Naive thymus-derived CD4-positive, alpha-beta T cell (primary cell): Measurements from ENCODE around the gene RANBP3L. TPM values are rescaled to one million over a fixed set of nuclear protein-coding genes. Genes with fewer than 3 reads are reported as not detected.
"Not testable (repeated sequence)": the region's sequence is repeated elsewhere in the genome, so short reads cannot be mapped to it uniquely, and the experiment has no call there.

ENCODE experiments used
- ATAC-seq: fragments of 150-1000 bp; cut with Tn5 transposase; 2 replicates; pipeline ENCODE4 v1.10.0; 2021; ENCODE audit warnings: mild to moderate bottlenecking, moderate library complexity
- CTCF ChIA-PET: fragments of 350-600 bp; sonication (Branson Sonifier 250); formaldehyde crosslinking; loops from one replicate; lab custom pipeline; 2021; ENCODE audit warnings: antibody characterized with exemption; lab: Charles Lee
- POLR2A ChIA-PET: fragments of 350-600 bp; sonication (Branson Sonifier 250); formaldehyde crosslinking; loops from one replicate; lab custom pipeline; 2021; ENCODE audit warnings: antibody characterized with exemption, inconsistent platforms; lab: Charles Lee
- DNase-seq, 9 donors: peaks; one replicate each; pipeline versions ENCODE4 v3.0.0 to v3.0.0-alpha.2; 2020 to 2022; ENCODE audit warnings: mixed read lengths in 1 of 9
- H3K27ac ChIP-seq: one replicate; pipeline ENCODE4 v1.7.0; 2013; ENCODE audit warnings: mild to moderate bottlenecking, low read depth, low read length, moderate library complexity
- H3K27me3 ChIP-seq, 2 donors: one replicate each; pipeline ENCODE4 v1.7.0; 2013; ENCODE audit warnings: low read length in 2 of 2, mild to moderate bottlenecking in 2 of 2, moderate library complexity in 2 of 2; ENCODE audit not compliant: control insufficient read depth in 2 of 2, insufficient read depth in 2 of 2
- H3K36me3 ChIP-seq, 3 experiments: 1 replicate in 2 of 3; 2 replicates in 1 of 3; pipeline ENCODE4 v1.7.0; 2013; ENCODE audit warnings: low read length in 3 of 3, mild to moderate bottlenecking in 3 of 3, moderate library complexity in 1 of 3; ENCODE audit not compliant: insufficient read depth in 3 of 3, control insufficient read depth in 2 of 3
- H3K4me1 ChIP-seq, 2 donors: one replicate each; pipeline ENCODE4 v1.7.0; 2013; ENCODE audit warnings: low read length in 2 of 2, mild to moderate bottlenecking in 2 of 2, moderate library complexity in 1 of 2; ENCODE audit not compliant: control insufficient read depth in 2 of 2, insufficient read depth in 2 of 2
- H3K4me3 ChIP-seq: 2 replicates; pipeline ENCODE4 v1.7.0; 2013; ENCODE audit warnings: mild to moderate bottlenecking, low read length
- H3K9me3 ChIP-seq, 3 experiments: 1 replicate in 2 of 3; 2 replicates in 1 of 3; pipeline ENCODE4 v1.7.0; 2013; ENCODE audit warnings: low read length in 3 of 3; ENCODE audit not compliant: control insufficient read depth in 2 of 3
- H3K27ac Mint-ChIP-seq, 9 donors: one replicate each; pipeline ENCODE4 v1.8.0; 2020 to 2022; ENCODE audit warnings: mixed read lengths in 9 of 9, mild to moderate bottlenecking in 8 of 9, moderate library complexity in 5 of 9, inconsistent platforms in 2 of 9
- H3K27me3 Mint-ChIP-seq, 5 donors: one replicate each; pipeline ENCODE4 v1.8.0; 2021 to 2022; ENCODE audit warnings: mixed read lengths in 5 of 5, mild to moderate bottlenecking in 1 of 5
- H3K36me3 Mint-ChIP-seq, 5 donors: one replicate each; pipeline ENCODE4 v1.8.0; 2020 to 2022; ENCODE audit warnings: mixed read lengths in 5 of 5, mild to moderate bottlenecking in 3 of 5, inconsistent platforms in 1 of 5
- H3K4me1 Mint-ChIP-seq, 7 donors: one replicate each; pipeline ENCODE4 v1.8.0; 2020 to 2022; ENCODE audit warnings: mixed read lengths in 7 of 7, mild to moderate bottlenecking in 3 of 7, inconsistent platforms in 1 of 7
- H3K4me3 Mint-ChIP-seq, 10 donors: one replicate each; pipeline ENCODE4 v1.8.0; 2020 to 2022; ENCODE audit warnings: mild to moderate bottlenecking in 10 of 10, mixed read lengths in 10 of 10, moderate library complexity in 6 of 10, inconsistent platforms in 2 of 10
- H3K9me3 Mint-ChIP-seq, 11 donors: one replicate each; pipeline ENCODE4 v1.8.0; 2020 to 2022; ENCODE audit warnings: mixed read lengths in 11 of 11, mild to moderate bottlenecking in 4 of 11, inconsistent platforms in 1 of 11, moderate library complexity in 1 of 11
- intact Hi-C, 2 donors: fragments of 100-400 bp; cut with micrococcal nuclease; formaldehyde crosslinking; loops; one replicate each; pipeline ENCODE4 v1.15.1; 2023
- polyA plus RNA-seq, 2 donors: library from polyadenylated mRNA; unstranded; fragments of 300-500 nt; fragmentation: Illumina TruSeq; gene quantifications; one replicate each; pipeline ENCODE4 v1.2.3, GENCODE V29; 2021
- total RNA-seq, 6 experiments: library from RNA in 5 of 6; stranded (reverse) in 5 of 6; gene quantifications; 1 replicate in 5 of 6; 2 replicates in 1 of 6; pipeline ENCODE4 v1.2.3 and lab custom pipeline; 2021 to 2026

RANBP3L gene, protein sequence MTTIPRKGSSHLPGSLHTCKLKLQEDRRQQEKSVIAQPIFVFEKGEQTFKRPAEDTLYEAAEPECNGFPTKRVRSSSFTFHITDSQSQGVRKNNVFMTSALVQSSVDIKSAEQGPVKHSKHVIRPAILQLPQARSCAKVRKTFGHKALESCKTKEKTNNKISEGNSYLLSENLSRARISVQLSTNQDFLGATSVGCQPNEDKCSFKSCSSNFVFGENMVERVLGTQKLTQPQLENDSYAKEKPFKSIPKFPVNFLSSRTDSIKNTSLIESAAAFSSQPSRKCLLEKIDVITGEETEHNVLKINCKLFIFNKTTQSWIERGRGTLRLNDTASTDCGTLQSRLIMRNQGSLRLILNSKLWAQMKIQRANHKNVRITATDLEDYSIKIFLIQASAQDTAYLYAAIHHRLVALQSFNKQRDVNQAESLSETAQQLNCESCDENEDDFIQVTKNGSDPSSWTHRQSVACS
- total RNA-seq (not detected), polyA plus RNA-seq (not detected), total RNA-seq (lab: John Stamatoyannopoulos, UW) (not detected)

DNA sequence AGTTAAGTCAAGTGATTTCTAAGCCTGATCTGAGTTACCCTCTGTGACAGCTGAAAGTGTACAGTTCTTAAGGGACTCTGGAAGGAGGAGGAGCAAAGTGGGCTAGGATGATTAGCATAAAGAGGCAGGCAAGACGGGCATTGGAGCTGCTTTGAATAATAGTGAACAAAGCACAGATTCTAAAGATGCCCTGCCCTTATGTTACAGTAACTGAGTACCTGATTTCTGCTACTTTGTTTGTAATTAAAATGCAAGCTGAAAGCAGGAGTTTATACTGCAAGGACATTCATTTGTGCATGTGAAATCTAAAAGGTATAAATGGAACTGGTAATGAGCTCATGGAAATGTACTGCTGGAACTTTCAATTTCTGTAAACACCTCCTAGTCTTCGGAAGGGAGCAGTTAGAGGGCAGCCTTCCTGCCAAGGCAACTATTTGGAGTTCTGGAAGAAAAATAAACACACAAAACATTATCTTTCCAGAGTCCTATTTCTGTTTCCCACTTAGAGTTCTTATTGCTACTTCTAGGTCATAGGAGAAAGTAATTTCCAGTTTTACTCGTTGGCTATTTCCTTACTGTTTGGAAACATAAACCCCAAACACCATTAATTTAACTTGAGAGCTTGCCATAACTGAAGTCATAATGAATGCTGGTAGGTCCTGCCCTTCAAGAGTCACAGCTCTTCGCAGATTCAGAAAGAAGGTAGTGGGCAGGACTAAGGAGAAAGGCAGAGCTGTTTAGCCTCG, at the start of gene RANBP3L:
Gene RANBP3L (minus strand): TSS at position 45 of the 746 bp plus-strand sequence. CDS start 486 bp downstream, outside the sequence.
- Mint-ChIP-seq H3K9me3 (no peaks in the 10 kb centered on the region), H3K27ac (peak within 1 kb of the TSS in 1 of 9 donors; percentile 52), H3K36me3 (no peaks in the 10 kb centered on the region), H3K4me1 (peaks cover 0 to 12% (median 6%) of the 10 kb centered on the region in 7 donors), H3K27me3 (peaks cover 2 to 29% (median 11%) of the 10 kb centered on the region in 5 donors), H3K4me3 (peak within 1 kb of the TSS in 5 of 10 donors; percentile 2 to 22 (median 8))
- Histone ChIP-seq H3K27me3 (no peaks in the 10 kb centered on the region), H3K9me3 (no peaks in the 10 kb centered on the region), H3K4me3 (no peak within 1 kb of the TSS), H3K27ac (no peak within 1 kb of the TSS), H3K36me3 (no peaks in the 10 kb centered on the region), H3K4me1 (no peaks in the 10 kb centered on the region)
- POLR2A ChIA-PET: no interaction called here
- ATAC-seq: no peak
- CTCF ChIA-PET: no interaction called here
- peak in 1 of 9 donors; percentile 7 for DNase-seq
- intact Hi-C loops: loop anchor here in 1 of 2 donors (10.0 kb wide), 1 partner anchor 87 kb away; no protein-coding TSS in a partner anchor

DNA sequence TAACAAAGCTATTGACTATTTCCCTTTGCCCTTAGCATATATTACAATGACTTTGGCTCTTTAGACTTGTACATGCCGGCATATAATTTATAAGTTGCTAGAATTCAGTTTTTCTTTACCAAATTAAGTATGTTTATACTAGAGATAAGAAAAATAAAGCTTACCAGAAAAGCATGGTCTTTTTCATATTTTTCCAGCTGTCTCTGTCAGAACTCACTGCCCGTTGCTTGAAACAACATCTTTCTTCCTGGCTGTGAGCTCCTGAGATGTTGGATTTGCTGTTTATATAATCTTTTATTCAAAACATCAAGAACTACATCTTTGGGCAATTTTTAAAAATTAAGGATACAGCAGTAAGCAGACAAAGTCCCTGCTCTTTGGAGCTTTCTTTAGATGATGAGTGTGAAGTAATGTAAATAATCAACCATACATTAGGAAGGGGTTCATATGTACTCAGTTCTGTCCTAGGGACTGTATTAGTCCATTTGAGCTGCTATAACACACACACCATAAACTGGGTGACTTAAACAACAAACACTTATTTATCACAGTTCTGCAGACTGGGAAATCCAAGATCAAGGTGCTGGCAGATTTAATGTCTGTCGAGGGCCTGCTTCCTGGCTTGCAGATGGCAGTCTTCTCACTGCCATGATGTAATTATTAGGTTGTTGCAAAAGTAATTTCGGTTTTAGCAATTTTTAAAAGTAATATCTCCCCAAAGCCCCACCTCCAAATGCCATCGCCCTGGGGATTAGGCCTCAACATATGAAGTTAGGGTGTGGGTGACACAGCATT, 45.4 kb upstream of the RANBP3L start:
- peaks cover 0 to 3% of the 10 kb centered on the region in 2 donors for H3K27me3 ChIP-seq
- Mint-ChIP-seq H3K4me1 (no peaks in the 10 kb centered on the region), H3K27ac (no peak overlapping the region), H3K36me3 (no peaks in the 10 kb centered on the region), H3K27me3 (peaks cover 8 to 13% (median 10%) of the 10 kb centered on the region in 5 donors), H3K9me3 (peaks cover 0 to 8% (median 0%) of the 10 kb centered on the region in 11 donors), H3K4me3 (no peak overlapping the region)
- no peaks in the 10 kb centered on the region for H3K9me3 ChIP-seq
- DNase-seq (no peak), ATAC-seq (no peak)
- H3K27ac ChIP-seq: no peak overlapping the region
- ChIA-PET CTCF (no interaction called here), POLR2A (no interaction called here)
- intact Hi-C loops: no loop called here
- no peak overlapping the region for H3K4me3 ChIP-seq
- H3K4me1 ChIP-seq: no peaks in the 10 kb centered on the region
- no peaks in the 10 kb centered on the region for H3K36me3 ChIP-seq

DNA sequence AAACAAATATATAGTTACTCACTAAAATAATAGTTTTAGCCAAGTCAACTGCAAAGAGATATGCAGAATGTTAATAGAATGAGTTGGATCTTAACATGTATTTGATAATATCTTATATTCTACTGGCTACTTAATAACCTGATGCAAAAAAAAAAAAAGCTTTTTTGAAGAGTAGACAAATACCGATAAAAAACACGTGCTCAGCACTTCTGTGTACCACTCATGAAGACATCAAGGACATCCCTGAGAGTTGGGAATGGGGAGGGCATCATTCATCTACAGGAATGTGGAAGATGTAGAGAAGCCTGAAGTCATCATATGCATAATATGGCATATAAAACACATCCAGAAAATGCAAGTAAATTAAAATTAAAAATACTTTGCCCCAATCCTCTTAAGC, 43.2 kb upstream of the RANBP3L start:
- Histone ChIP-seq H3K27me3 (peaks cover 0 to 3% of the 10 kb centered on the region in 2 donors), H3K4me3 (no peak overlapping the region), H3K36me3 (no peaks in the 10 kb centered on the region), H3K9me3 (no peaks in the 10 kb centered on the region), H3K27ac (no peak overlapping the region), H3K4me1 (no peaks in the 10 kb centered on the region)
- intact Hi-C loops: no loop called here
- Mint-ChIP-seq H3K4me1 (no peaks in the 10 kb centered on the region), H3K27ac (no peak overlapping the region), H3K9me3 (peaks cover 0 to 12% (median 0%) of the 10 kb centered on the region in 11 donors), H3K27me3 (peaks cover 0 to 18% (median 8%) of the 10 kb centered on the region in 5 donors), H3K36me3 (no peaks in the 10 kb centered on the region), H3K4me3 (no peak overlapping the region)
- no peak for DNase-seq
- ChIA-PET POLR2A (no interaction called here), CTCF (no interaction called here)
- no peak for ATAC-seq

DNA sequence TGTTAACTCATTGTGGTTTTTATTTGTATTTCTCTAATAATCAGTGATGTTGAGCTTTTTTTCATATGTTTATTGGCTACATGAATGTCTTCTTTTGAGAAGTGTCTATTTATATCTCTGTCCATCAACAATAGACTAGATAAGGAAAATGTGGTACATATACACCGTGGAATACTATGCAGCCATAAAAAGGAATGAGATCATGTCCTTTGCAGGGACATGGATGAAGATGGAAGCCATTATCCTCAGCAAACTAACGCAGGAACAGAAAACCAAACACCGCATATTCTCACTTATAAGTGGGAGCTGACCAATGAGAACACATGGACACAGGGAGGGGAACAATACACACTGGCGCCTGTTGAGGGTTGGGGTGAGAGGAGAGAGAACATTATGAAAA, 40.0 kb upstream of the RANBP3L start:
- H3K4me1 ChIP-seq, H3K27ac ChIP-seq, H3K27me3 ChIP-seq, intact Hi-C loops, DNase-seq, ATAC-seq, H3K27ac Mint-ChIP-seq, H3K36me3 ChIP-seq, H3K4me3 ChIP-seq, H3K4me1 Mint-ChIP-seq, H3K9me3 ChIP-seq, POLR2A ChIA-PET, H3K36me3 Mint-ChIP-seq, CTCF ChIA-PET, H3K4me3 Mint-ChIP-seq: not testable (repeated sequence)
- H3K9me3 Mint-ChIP-seq: peaks cover 0 to 12% (median 0%) of the 10 kb centered on the region in 11 donors
- H3K27me3 Mint-ChIP-seq: peaks cover 0 to 22% (median 15%) of the 10 kb centered on the region in 5 donors

DNA sequence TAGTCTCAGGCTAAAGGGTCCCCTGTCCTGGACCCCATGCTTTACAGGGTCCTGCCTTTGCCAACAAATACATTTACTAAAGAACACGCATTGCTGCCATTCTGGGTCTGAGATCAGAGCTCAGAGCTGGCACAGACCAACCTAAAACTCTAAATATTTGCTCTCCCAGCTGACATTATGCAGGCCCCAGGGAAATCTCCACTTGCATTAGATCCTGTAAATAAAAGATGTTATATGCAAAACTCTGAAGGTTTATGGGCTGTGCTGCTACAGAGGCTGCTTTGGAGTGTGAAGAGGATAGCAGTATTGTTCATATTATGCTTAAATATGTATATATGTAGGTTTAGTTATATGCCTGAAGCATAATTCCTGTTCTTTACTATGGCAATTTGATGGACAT, 35.9 kb upstream of the RANBP3L start:
- DNase-seq (no peak), ATAC-seq (no peak)
- H3K36me3 ChIP-seq: no peaks in the 10 kb centered on the region
- no peaks in the 10 kb centered on the region for H3K9me3 ChIP-seq
- H3K4me1 Mint-ChIP-seq: no peaks in the 10 kb centered on the region
- peaks cover 0 to 33% (median 17%) of the 10 kb centered on the region in 5 donors for H3K27me3 Mint-ChIP-seq
- peaks cover 0 to 7% (median 0%) of the 10 kb centered on the region in 11 donors for H3K9me3 Mint-ChIP-seq
- POLR2A ChIA-PET: no interaction called here
- H3K27ac Mint-ChIP-seq: no peak overlapping the region
- CTCF ChIA-PET: no interaction called here
- intact Hi-C loops: no loop called here
- H3K4me1 ChIP-seq: no peaks in the 10 kb centered on the region
- no peak overlapping the region for H3K4me3 ChIP-seq
- H3K27ac ChIP-seq: no peak overlapping the region
- no peaks in the 10 kb centered on the region for H3K27me3 ChIP-seq
- H3K36me3 Mint-ChIP-seq: no peaks in the 10 kb centered on the region
- no peak overlapping the region for H3K4me3 Mint-ChIP-seq

DNA sequence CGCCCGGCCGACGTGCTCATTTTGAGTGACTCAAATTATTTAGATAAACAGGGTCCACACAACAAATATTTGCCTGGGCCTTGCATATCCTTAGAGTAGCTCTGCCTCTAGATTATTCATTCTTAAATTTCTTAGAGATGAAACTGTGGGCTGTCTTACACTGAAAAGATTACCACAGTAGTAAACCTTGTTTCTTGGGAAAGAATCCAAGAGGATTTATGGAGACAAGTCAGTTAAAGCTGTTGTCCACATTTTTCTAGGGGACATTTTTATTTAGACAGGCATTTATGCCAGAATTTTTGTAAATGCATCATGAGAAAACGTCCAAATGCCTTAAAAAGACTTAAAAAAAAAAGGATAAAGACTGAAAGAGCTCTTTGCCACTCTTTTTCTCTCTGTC, 32.6 kb upstream of the RANBP3L start:
- no peaks in the 10 kb centered on the region for H3K4me1 ChIP-seq
- H3K4me3 ChIP-seq: no peak overlapping the region
- Mint-ChIP-seq H3K9me3 (peaks cover 0 to 7% (median 0%) of the 10 kb centered on the region in 11 donors), H3K27ac (no peak overlapping the region), H3K36me3 (no peaks in the 10 kb centered on the region), H3K4me1 (no peaks in the 10 kb centered on the region), H3K4me3 (no peak overlapping the region), H3K27me3 (peaks cover 0 to 17% (median 10%) of the 10 kb centered on the region in 5 donors)
- no peaks in the 10 kb centered on the region for H3K36me3 ChIP-seq
- ATAC-seq (no peak), DNase-seq (no peak)
- H3K9me3 ChIP-seq: no peaks in the 10 kb centered on the region
- no peaks in the 10 kb centered on the region for H3K27me3 ChIP-seq
- no peak overlapping the region for H3K27ac ChIP-seq
- ChIA-PET CTCF (interaction anchor here (0.6 kb wide), 1 partner anchor 255 kb away, joined by 3 read pairs; no protein-coding TSS in a partner anchor), POLR2A (no interaction called here)
- intact Hi-C loops: no loop called here
